Endothelial cell of umbilical vein (primary cell): ENCODE data around the gene MCC. TPM values are rescaled to one million over a fixed set of nuclear protein-coding genes. Genes with fewer than 3 reads are reported as not detected.

ENCODE experiments used
- BruUV-seq: library from RNA; stranded (reverse); fragments of 400-500 nt; replicated peaks from 2 replicates; lab custom pipeline; 2021; lab: Mats Ljungman, UMichigan
- CTCF ChIA-PET: fragments of 300-600, 350-600 bp; sonication (Branson Sonifier 250); formaldehyde crosslinking; loops from one replicate; lab custom pipeline; 2021; ENCODE audit warnings: antibody characterized with exemption, inconsistent platforms; lab: Charles Lee
- POLR2A ChIA-PET: fragments of 300-600, 350-600 bp; sonication (Branson Sonifier 250); formaldehyde crosslinking; loops from one replicate; lab custom pipeline; 2021; ENCODE audit warnings: antibody characterized with exemption, inconsistent platforms; lab: Charles Lee
- DNase-seq: peaks from one replicate; pipeline ENCODE4 v3.0.0-alpha.2; 2011; ENCODE audit warnings: low read depth, low spot score
- FAIRE-seq: peaks from 2 replicates; lab custom pipeline; 2011; peaks lifted over from hg19 to GRCh38; lab: Jason Lieb, UNC
- H2AFZ ChIP-seq: 2 replicates; pipeline ENCODE4 v1.6.0; 2012; ENCODE audit warnings: low read depth, low read length, control low read depth, inconsistent platforms
- H3K27ac ChIP-seq: 2 replicates; pipeline ENCODE4 v1.5.1; 2011; ENCODE audit warnings: low read depth, mild to moderate bottlenecking, control low read depth, low read length, moderate library complexity; ENCODE audit not compliant: insufficient read depth
- H3K27me3 ChIP-seq, 2 experiments: 2 replicates each; pipeline versions ENCODE4 v1.6.0 to v1.6.1; 2011; ENCODE audit warnings: low read length in 2 of 2, mixed read lengths in 1 of 2; ENCODE audit not compliant: control insufficient read depth in 2 of 2, insufficient read depth in 2 of 2
- H3K36me3 ChIP-seq, 2 experiments: 2 replicates in 1 of 2; 3 replicates in 1 of 2; pipeline ENCODE4 v1.5.1; 2011; ENCODE audit warnings: low read length in 2 of 2, mild to moderate bottlenecking in 1 of 2, moderate library complexity in 1 of 2; ENCODE audit not compliant: control insufficient read depth in 2 of 2, insufficient read depth in 2 of 2; ENCODE audit errors: extremely low read depth in 1 of 2
- H3K4me1 ChIP-seq: 3 replicates; pipeline ENCODE4 v1.5.1; 2011; ENCODE audit warnings: mild to moderate bottlenecking, low read length; ENCODE audit not compliant: control insufficient read depth, insufficient read depth; ENCODE audit errors: extremely low read depth
- H3K4me2 ChIP-seq: 2 replicates; pipeline ENCODE4 v1.6.1; 2011; ENCODE audit warnings: low read length, control low read depth, mixed read lengths; ENCODE audit not compliant: insufficient read depth
- H3K4me3 ChIP-seq, 3 experiments: fragments of 200-600 bp in 1 of 3; sonication (generic), shearing (Covaris generic) in 1 of 3; replicated peaks in 1 of 3; 2 replicates each; pipeline ENCODE4 v1.5.1; 2011 to 2016; ENCODE audit warnings: control low read depth in 3 of 3, low read length in 3 of 3, mild to moderate bottlenecking in 2 of 3, inconsistent platforms in 1 of 3, low read depth in 1 of 3, moderate library complexity in 1 of 3; ENCODE audit not compliant: insufficient read depth in 1 of 3
- H3K79me2 ChIP-seq: 2 replicates; pipeline ENCODE4 v1.6.0; 2012; ENCODE audit warnings: low read length, inconsistent platforms; ENCODE audit not compliant: control insufficient read depth, insufficient read depth
- H3K9ac ChIP-seq: replicated peaks from 2 replicates; pipeline ENCODE3; 2011; ENCODE audit warnings: low read length, control low read depth; ENCODE audit not compliant: insufficient read depth; ENCODE audit errors: extremely low read depth
- H3K9me1 ChIP-seq: replicated peaks from 3 replicates; pipeline ENCODE4 v1.6.0; 2011; ENCODE audit warnings: mild to moderate bottlenecking, low read length; ENCODE audit not compliant: control insufficient read depth, insufficient read depth; ENCODE audit errors: extremely low read depth
- H3K9me3 ChIP-seq: replicated peaks from 2 replicates; pipeline ENCODE4 v1.5.1; 2012; ENCODE audit warnings: low read length, inconsistent platforms; ENCODE audit not compliant: control insufficient read depth, insufficient read depth
- H4K20me1 ChIP-seq: replicated peaks from 2 replicates; pipeline ENCODE3; 2011; ENCODE audit warnings: mild to moderate bottlenecking, low read length; ENCODE audit not compliant: control insufficient read depth, insufficient read depth; ENCODE audit errors: extremely low read depth
- EZH2 ChIP-seq: IDR thresholded peaks from 2 replicates; pipeline ENCODE4 v1.6.1; 2012; ENCODE audit warnings: borderline replicate concordance, low read depth, mild to moderate bottlenecking, moderate library complexity, low read length, inconsistent platforms; ENCODE audit not compliant: severe bottlenecking
- FOS ChIP-seq: IDR thresholded peaks from 2 replicates; pipeline ENCODE4 v1.6.1; 2011; ENCODE audit warnings: mild to moderate bottlenecking, low read length, moderate library complexity, borderline replicate concordance; ENCODE audit not compliant: insufficient read depth
- GATA2 ChIP-seq: IDR thresholded peaks from 2 replicates; pipeline ENCODE4 v1.7.0; 2011; ENCODE audit warnings: low read depth, mild to moderate bottlenecking, moderate library complexity, mixed read lengths, low read length; ENCODE audit not compliant: insufficient read length, insufficient read depth
- JUN ChIP-seq: IDR thresholded peaks from 2 replicates; pipeline ENCODE4 v1.6.1; 2011; ENCODE audit warnings: borderline replicate concordance, low read depth; ENCODE audit not compliant: insufficient read length, insufficient read depth
- MYC ChIP-seq: IDR thresholded peaks from one replicate; pipeline ENCODE4 v1.6.1; 2011; ENCODE audit warnings: mild to moderate bottlenecking, low read depth, low read length
- POLR2A ChIP-seq: IDR thresholded peaks from 2 replicates; pipeline ENCODE4 v1.6.1; 2012; ENCODE audit warnings: low read depth, mild to moderate bottlenecking, control low read depth, low read length
- POLR2AphosphoS5 ChIP-seq: IDR thresholded peaks from 2 replicates; pipeline ENCODE4 v1.6.1; 2012; ENCODE audit warnings: low read depth, mild to moderate bottlenecking, control low read depth, low read length, moderate library complexity; ENCODE audit not compliant: insufficient read depth
- dilution Hi-C: fragments of 300-500 bp; cut with MboI; formaldehyde crosslinking; loops from one replicate; pipeline ENCODE4 v1.15.0; 2019; ENCODE audit warnings: low sequenced_read_pairs; ENCODE audit not compliant: extremely low pct_ligation_motif_present
- intact Hi-C: fragments of 100-400 bp; cut with micrococcal nuclease; formaldehyde crosslinking; loops from one replicate; pipeline ENCODE4 v1.10.0; 2022
- polyA plus RNA-seq, 4 experiments: library from polyadenylated mRNA; depleted of rRNA in 3 of 4; stranded (reverse) in 3 of 4; unstranded in 1 of 4; fragments of >200 nt; gene quantifications; 2 replicates each; pipeline versions ENCODE4 v1.2.1 to v1.2.3, GENCODE V29; 2011 to 2012; ENCODE audit warnings: missing spikeins in 1 of 4
- total RNA-seq: library from RNA; stranded (reverse); gene quantifications from 2 replicates; pipeline ENCODE4 v1.2.3, GENCODE V29; 2021
- TF ChIP-seq, protein P1 (sequence below), 2 donors: IDR thresholded peaks; 1 replicate in 1 of 2; 2 replicates in 1 of 2; pipeline ENCODE4 v1.5.1; 2011; ENCODE audit warnings: low read length in 2 of 2, mild to moderate bottlenecking in 2 of 2, moderate library complexity in 2 of 2, control low read depth in 1 of 2, inconsistent platforms in 1 of 2, low read depth in 1 of 2; ENCODE audit not compliant: insufficient read depth in 1 of 2; ENCODE audit errors: extremely low read depth in 1 of 2
- TF ChIP-seq, protein P2 (sequence below): IDR thresholded peaks from 2 replicates; pipeline ENCODE4 v1.6.1; 2011; ENCODE audit not compliant: insufficient read depth, insufficient read length

Gene MCC
- total and polyA plus RNA-seq, 2 donors (not counting 3 experiments of a cell fraction or from before 2014, with no cell fraction given), result 6.9 to 27.5 TPM

DNA sequence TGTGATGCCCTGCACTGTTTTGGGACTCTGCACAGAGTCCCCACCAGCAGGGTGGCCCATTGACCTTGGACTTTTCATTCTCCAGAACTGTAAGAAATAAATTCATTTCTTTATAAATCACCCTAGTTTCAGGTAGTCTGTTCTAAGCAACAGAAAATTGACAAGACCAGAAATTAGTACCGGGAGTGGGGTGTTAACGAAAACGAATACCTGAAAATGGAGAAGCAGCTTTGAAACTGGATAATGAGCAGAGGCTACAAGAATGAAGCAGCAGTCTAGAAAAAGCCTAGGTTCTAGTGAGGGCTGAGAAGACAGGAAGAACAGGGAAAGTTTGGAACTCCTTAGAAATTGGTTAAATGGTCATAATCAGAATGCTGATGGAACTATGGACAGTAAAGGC lies 2.1 kb upstream of the MCC start:
- Histone ChIP-seq H3K4me1 (peaks cover 20% of the 10 kb centered on the region), H3K4me3 (no peak overlapping the region), H3K9ac (no peak overlapping the region), H3K27ac (no peak overlapping the region), H3K79me2 (no peaks in the 10 kb centered on the region), H3K9me1 (no peaks in the 10 kb centered on the region), H3K9me3 (peaks cover 5% of the 10 kb centered on the region), H4K20me1 (no peaks in the 10 kb centered on the region), H3K27me3 (peaks cover 16 to 26% of the 10 kb centered on the region in 2 experiments), H3K36me3 (no peaks in the 10 kb centered on the region), H2AFZ (no peak overlapping the region), H3K4me2 (no peak overlapping the region)
- no peak for TF ChIP-seq POLR2A
- no peak for TF ChIP-seq FOS
- no peak for TF ChIP-seq JUN
- TF ChIP-seq, protein P1, sequence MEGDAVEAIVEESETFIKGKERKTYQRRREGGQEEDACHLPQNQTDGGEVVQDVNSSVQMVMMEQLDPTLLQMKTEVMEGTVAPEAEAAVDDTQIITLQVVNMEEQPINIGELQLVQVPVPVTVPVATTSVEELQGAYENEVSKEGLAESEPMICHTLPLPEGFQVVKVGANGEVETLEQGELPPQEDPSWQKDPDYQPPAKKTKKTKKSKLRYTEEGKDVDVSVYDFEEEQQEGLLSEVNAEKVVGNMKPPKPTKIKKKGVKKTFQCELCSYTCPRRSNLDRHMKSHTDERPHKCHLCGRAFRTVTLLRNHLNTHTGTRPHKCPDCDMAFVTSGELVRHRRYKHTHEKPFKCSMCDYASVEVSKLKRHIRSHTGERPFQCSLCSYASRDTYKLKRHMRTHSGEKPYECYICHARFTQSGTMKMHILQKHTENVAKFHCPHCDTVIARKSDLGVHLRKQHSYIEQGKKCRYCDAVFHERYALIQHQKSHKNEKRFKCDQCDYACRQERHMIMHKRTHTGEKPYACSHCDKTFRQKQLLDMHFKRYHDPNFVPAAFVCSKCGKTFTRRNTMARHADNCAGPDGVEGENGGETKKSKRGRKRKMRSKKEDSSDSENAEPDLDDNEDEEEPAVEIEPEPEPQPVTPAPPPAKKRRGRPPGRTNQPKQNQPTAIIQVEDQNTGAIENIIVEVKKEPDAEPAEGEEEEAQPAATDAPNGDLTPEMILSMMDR (IDR thresholded peaks at IDR 0.05; ENCODE audit: extremely low read depth in 1 of 2, insufficient read depth in 1 of 2, low read depth in 1 of 2, low read length in 2 of 2), result no peak
- TF ChIP-seq MYC, result no peak
- TF ChIP-seq POLR2AphosphoS5, result no peak
- no peak for TF ChIP-seq EZH2
- TF ChIP-seq, protein P2, sequence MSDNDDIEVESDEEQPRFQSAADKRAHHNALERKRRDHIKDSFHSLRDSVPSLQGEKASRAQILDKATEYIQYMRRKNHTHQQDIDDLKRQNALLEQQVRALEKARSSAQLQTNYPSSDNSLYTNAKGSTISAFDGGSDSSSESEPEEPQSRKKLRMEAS, result no peak
- no peak for TF ChIP-seq GATA2
- FAIRE-seq, result no peak
- no TSS peak for BruUV-seq
- DNase-seq, result no peak
- dilution Hi-C loops (no loop called here), intact Hi-C loops (no loop called here)
- POLR2A ChIA-PET, result no interaction called here
- CTCF ChIA-PET, result interaction anchor here (1.8 to 3.1 kb wide), 2 partner anchors 20 to 111 kb away, joined by 7 to 10 read pairs; no protein-coding TSS in a partner anchor
